Smooth muscle cell (in vitro differentiated cells): ENCODE measurements around the gene ROBO1. TPM values are rescaled to one million over a fixed set of nuclear protein-coding genes. Genes with fewer than 3 reads are reported as not detected.

ENCODE experiments used
- DNase-seq: peaks from one replicate; lab custom pipeline; 2025; ENCODE audit not compliant: unreplicated experiment; lab: John Stamatoyannopoulos, UW
- H2AFZ ChIP-seq: fragments of 200-600 bp; sonication (generic); 2 replicates; pipeline ENCODE4 v1.6.0; 2016; ENCODE audit warnings: antibody characterized with exemption, low read depth, mild to moderate bottlenecking
- H3F3A ChIP-seq: fragments of 200-600 bp; sonication (generic); 2 replicates; pipeline ENCODE4 v1.6.0; 2017; ENCODE audit warnings: antibody characterized with exemption, low read depth
- H3K27ac ChIP-seq: fragments of 200-600 bp; sonication (generic); 2 replicates; pipeline ENCODE4 v1.5.1; 2016; ENCODE audit warnings: low read depth, mild to moderate bottlenecking
- H3K27me3 ChIP-seq: fragments of 200-600 bp; sonication (generic); 2 replicates; pipeline ENCODE4 v1.6.1; 2016; ENCODE audit warnings: low read depth, mild to moderate bottlenecking
- H3K36me3 ChIP-seq: fragments of 200-600 bp; sonication (generic); 2 replicates; pipeline ENCODE4 v1.5.1; 2016; ENCODE audit warnings: low read depth
- H3K4me1 ChIP-seq: fragments of 200-600 bp; sonication (generic); 2 replicates; pipeline ENCODE4 v1.5.1; 2016; ENCODE audit warnings: low read depth
- H3K4me2 ChIP-seq: fragments of 200-600 bp; sonication (generic); 2 replicates; pipeline ENCODE4 v1.6.0; 2016; ENCODE audit warnings: mild to moderate bottlenecking
- H3K4me3 ChIP-seq: fragments of 200-600 bp; sonication (generic); 2 replicates; pipeline ENCODE4 v1.5.1; 2016; ENCODE audit warnings: mild to moderate bottlenecking
- H3K79me2 ChIP-seq: fragments of 200-600 bp; sonication (generic); 2 replicates; pipeline ENCODE4 v1.6.0; 2016; ENCODE audit warnings: low read depth, mild to moderate bottlenecking
- H3K9ac ChIP-seq: fragments of 200-600 bp; sonication (generic); 2 replicates; pipeline ENCODE4 v1.6.0; 2016; ENCODE audit warnings: low read depth
- H3K9me3 ChIP-seq: fragments of 200-600 bp; sonication (generic); replicated peaks from 2 replicates; pipeline ENCODE4 v1.5.1; 2016; ENCODE audit warnings: low read depth
- H4K20me1 ChIP-seq: fragments of 200-600 bp; sonication (generic); 2 replicates; pipeline ENCODE4 v1.6.0; 2016; ENCODE audit warnings: low read depth
- WGBS: methylation state at CpG from one replicate; pipeline ENCODE4 v1.1.7; 2016; ENCODE audit warnings: low lambda C conversion rate; 5-methylcytosine and 5-hydroxymethylcytosine counted together
- polyA plus RNA-seq: library from polyadenylated mRNA; unstranded; fragments of >200 nt; fragmentation: Nextera tagmentation; extraction: Ambion mirVana; gene quantifications from 2 replicates; pipeline ENCODE4 v1.2.1, GENCODE V29; 2016
- total RNA-seq: library from RNA; depleted of rRNA; stranded (reverse); fragments of >200 nt; gene quantifications from 2 replicates; pipeline ENCODE4 v1.2.3, GENCODE V29; 2014
- TF ChIP-seq, protein P1 (sequence below): fragments of 200-600 bp; sonication (generic); IDR thresholded peaks from 2 replicates; pipeline ENCODE4 v1.5.1; 2017; ENCODE audit warnings: borderline replicate concordance, mild to moderate bottlenecking, antibody characterized with exemption; ENCODE audit not compliant: insufficient read depth, poor library complexity, severe bottlenecking

ROBO1 gene
- total and polyA plus RNA-seq, 2 experiments from 2014 or later, result 30.5 to 79.5 TPM

DNA sequence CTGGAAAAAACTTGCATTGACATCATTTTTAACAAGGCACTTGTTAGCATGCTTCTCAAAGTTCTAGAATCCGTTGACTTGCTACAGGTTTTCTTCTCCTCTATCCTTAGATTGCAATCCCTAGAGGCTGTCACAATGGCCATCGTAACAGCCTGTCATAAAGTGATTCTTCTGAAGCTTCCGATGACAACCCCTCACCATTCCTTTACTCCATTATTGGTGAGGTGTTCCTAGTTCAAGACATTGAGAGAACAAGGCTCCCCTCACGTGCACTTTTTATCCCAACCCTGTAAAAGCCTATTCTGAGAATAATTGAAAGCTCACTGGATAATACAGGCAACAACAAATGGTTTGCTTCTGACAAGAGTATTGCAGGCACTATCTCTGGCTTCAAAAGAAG is 131.4 kb downstream of the ROBO1 start:
- Histone ChIP-seq H3K27ac (no peak overlapping the region), H4K20me1 (no peaks in the 10 kb centered on the region), H2AFZ (no peak overlapping the region), H3K4me3 (no peak overlapping the region), H3K4me1 (no peaks in the 10 kb centered on the region), H3K36me3 (no peaks in the 10 kb centered on the region), H3F3A (no peaks in the 10 kb centered on the region), H3K9me3 (no peaks in the 10 kb centered on the region), H3K4me2 (no peak overlapping the region), H3K79me2 (no peaks in the 10 kb centered on the region), H3K9ac (no peak overlapping the region), H3K27me3 (no peaks in the 10 kb centered on the region)
- DNase-seq, result no peak
- 70% methylated on average over 4 of the region's 4 CpGs for WGBS
- TF ChIP-seq, protein P1, sequence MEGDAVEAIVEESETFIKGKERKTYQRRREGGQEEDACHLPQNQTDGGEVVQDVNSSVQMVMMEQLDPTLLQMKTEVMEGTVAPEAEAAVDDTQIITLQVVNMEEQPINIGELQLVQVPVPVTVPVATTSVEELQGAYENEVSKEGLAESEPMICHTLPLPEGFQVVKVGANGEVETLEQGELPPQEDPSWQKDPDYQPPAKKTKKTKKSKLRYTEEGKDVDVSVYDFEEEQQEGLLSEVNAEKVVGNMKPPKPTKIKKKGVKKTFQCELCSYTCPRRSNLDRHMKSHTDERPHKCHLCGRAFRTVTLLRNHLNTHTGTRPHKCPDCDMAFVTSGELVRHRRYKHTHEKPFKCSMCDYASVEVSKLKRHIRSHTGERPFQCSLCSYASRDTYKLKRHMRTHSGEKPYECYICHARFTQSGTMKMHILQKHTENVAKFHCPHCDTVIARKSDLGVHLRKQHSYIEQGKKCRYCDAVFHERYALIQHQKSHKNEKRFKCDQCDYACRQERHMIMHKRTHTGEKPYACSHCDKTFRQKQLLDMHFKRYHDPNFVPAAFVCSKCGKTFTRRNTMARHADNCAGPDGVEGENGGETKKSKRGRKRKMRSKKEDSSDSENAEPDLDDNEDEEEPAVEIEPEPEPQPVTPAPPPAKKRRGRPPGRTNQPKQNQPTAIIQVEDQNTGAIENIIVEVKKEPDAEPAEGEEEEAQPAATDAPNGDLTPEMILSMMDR, result no peak

GRCh38 chr3:79632842-79633241 is 135.0 kb downstream of the ROBO1 start:
- Histone ChIP-seq H3K4me1 (no peaks in the 10 kb centered on the region), H3K4me2 (no peak overlapping the region), H3K9ac (no peak overlapping the region), H3K27me3 (no peaks in the 10 kb centered on the region), H3K4me3 (no peak overlapping the region), H3K79me2 (no peaks in the 10 kb centered on the region), H3K27ac (no peak overlapping the region), H3K9me3 (no peaks in the 10 kb centered on the region), H3K36me3 (no peaks in the 10 kb centered on the region), H4K20me1 (no peaks in the 10 kb centered on the region), H3F3A (no peaks in the 10 kb centered on the region), H2AFZ (no peak overlapping the region)
- DNase-seq, result no peak
- 69% methylated on average over 1 of the region's 1 CpG for WGBS
- TF ChIP-seq, protein P1, result no peak

- Histone ChIP-seq H4K20me1 (no peaks in the 10 kb centered on the region), H3F3A (no peaks in the 10 kb centered on the region), H3K79me2 (no peaks in the 10 kb centered on the region), H3K36me3 (no peaks in the 10 kb centered on the region), H3K4me3 (no peak overlapping the region), H3K9ac (no peak overlapping the region), H3K27ac (no peak overlapping the region), H3K27me3 (no peaks in the 10 kb centered on the region), H3K9me3 (peaks cover 2% of the 10 kb centered on the region), H2AFZ (no peak overlapping the region), H3K4me1 (no peaks in the 10 kb centered on the region), H3K4me2 (no peak overlapping the region)
- DNase-seq, result no peak
- 87% methylated on average over 6 of the region's 6 CpGs for WGBS
- TF ChIP-seq, protein P1, result no peak
These were observed 148.9 kb downstream of the ROBO1 start for GRCh38 chr3:79618883-79619282.

GRCh38 chr3:79606414-79606813 is 161.4 kb downstream of the ROBO1 start:
- Histone ChIP-seq H3K4me2 (no peak overlapping the region), H3F3A (no peaks in the 10 kb centered on the region), H3K9ac (no peak overlapping the region), H2AFZ (no peak overlapping the region), H3K27me3 (no peaks in the 10 kb centered on the region), H3K79me2 (no peaks in the 10 kb centered on the region), H4K20me1 (no peaks in the 10 kb centered on the region), H3K36me3 (no peaks in the 10 kb centered on the region), H3K4me1 (no peaks in the 10 kb centered on the region), H3K9me3 (no peaks in the 10 kb centered on the region), H3K27ac (no peak overlapping the region), H3K4me3 (no peak overlapping the region)
- no peak for DNase-seq
- 86% methylated on average over 1 of the region's 1 CpG for WGBS
- TF ChIP-seq, protein P1, result no peak
